CD4-positive, alpha-beta T cell treated with Interferon alpha-2 for 1 hour (primary cell): ENCODE results near the gene TRIM46.

ENCODE experiments used
- DNase-seq, 2 donors: peaks; one replicate each; pipeline ENCODE4 v3.0.0-alpha.2; 2020 to 2022

The TRIM46 gene, protein sequence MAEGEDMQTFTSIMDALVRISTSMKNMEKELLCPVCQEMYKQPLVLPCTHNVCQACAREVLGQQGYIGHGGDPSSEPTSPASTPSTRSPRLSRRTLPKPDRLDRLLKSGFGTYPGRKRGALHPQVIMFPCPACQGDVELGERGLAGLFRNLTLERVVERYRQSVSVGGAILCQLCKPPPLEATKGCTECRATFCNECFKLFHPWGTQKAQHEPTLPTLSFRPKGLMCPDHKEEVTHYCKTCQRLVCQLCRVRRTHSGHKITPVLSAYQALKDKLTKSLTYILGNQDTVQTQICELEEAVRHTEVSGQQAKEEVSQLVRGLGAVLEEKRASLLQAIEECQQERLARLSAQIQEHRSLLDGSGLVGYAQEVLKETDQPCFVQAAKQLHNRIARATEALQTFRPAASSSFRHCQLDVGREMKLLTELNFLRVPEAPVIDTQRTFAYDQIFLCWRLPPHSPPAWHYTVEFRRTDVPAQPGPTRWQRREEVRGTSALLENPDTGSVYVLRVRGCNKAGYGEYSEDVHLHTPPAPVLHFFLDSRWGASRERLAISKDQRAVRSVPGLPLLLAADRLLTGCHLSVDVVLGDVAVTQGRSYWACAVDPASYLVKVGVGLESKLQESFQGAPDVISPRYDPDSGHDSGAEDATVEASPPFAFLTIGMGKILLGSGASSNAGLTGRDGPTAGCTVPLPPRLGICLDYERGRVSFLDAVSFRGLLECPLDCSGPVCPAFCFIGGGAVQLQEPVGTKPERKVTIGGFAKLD

GRCh38 chr1:155173478-155174323, at the start of gene TRIM46:
TSS of gene TRIM46 (plus strand) at chr1:155173849. CDS start at chr1:155173967, 118 bp downstream.
- peak; percentile 64 to 78 for DNase-seq

- DNase-seq: no peak
Observed at GRCh38 chr1:155124503-155125463, 48.9 kb upstream of the TRIM46 start.

GRCh38 chr1:155125511-155125945, 48.1 kb upstream of the TRIM46 start:
- no peak for DNase-seq

DNA sequence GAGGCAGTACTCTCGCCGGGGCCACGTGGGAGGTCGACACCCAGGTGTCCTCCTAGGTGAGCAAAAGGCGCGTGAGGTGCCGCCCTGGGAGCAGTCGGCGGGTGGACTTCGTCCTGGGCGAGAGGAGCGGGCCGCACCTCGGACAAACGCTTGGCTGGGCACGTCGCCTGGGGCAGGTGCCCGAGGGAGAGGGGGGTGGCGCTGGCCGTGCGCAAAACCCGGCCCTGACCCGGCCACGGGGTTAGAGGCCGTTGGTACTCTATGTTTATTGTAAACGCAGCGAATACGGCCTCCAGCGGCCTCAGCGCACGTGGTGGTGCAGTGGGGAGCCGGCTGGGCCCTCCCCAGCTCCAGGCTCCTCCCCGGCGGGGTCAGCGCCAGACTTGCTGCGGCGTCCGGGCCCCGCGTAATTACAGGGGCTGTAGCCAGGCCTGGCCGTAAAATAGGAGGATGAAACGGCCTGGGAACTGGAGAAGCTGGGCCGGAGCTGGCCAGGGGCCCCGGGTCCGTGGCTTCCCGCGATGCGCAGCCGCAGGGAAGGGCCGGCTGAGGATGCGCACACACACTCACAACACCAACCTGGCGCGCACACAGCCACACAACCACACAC, 47.6 kb upstream of the TRIM46 start:
- DNase-seq: no peak

DNA sequence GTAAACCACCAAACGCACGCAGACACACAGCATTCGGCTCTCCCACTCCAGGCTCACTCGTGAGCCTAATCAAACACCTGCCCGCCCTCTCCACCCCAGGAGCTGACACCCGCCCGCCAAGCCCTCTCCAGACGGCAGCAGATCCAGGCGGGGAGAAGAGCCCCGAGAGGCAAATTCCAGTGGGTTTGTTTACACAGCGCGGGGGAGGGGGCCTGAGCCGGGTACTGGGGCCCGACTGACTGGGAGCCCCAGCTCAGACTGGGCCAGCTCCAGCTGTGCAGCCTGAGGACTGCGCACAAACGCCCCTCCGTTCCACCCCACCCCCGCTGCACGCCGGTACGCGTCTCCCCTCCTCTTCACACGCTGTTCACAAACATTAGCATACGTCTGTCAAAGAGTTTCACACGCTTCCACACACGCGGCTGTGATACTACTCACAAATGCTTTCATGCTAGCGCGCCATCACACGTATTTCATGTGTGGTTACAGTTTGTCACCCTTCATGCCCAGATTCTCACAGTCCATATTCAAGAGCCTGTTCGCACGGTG, 47.0 kb upstream of the TRIM46 start:
- DNase-seq: peak; percentile 26 to 48

GRCh38 chr1:155127105-155127966, 46.3 kb upstream of the TRIM46 start, which contains the start of gene EFNA1:
TSS of gene EFNA1 (plus strand) at chr1:155127876. CDS start at chr1:155127978, 102 bp downstream.
- peak; percentile 14 to 54 for DNase-seq

DNA sequence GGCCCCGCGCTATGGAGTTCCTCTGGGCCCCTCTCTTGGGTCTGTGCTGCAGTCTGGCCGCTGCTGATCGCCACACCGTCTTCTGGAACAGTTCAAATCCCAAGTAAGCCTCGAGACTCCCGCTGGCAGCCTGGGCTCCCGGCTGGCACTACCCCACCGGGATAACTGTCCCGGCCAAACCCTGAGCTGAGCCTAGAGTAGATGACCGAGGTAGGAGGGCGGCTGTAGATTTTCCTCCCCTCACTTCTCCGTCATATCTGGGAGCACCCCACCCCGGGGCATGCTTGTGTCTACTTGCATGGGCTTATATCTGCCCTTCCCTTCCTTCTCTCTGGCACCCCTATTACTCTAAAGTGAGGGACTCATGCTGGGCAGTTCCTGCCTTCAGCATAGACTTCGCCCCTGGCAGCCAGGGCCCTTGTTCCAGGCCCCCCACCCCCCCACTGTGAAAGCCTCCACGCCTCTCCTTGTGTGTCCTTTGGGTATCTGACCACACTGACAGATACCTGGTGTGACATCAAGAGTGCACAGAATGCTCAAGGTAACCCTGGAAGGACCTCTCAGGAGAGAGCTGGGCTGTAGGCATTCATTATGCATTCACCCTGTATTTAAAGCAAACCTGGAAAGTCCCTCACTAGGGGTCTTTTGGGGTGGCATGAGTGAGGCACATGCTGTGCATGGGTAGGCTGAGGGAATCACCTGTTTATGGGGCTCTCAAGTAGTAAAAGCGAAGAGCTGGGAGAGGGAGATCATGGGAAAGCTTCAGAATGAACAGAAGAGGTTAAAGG, 45.5 kb upstream of the TRIM46 start:
- no peak for DNase-seq

GRCh38 chr1:155128755-155129473, 44.7 kb upstream of the TRIM46 start:
- peak in 1 of 2 donors; percentile 22 for DNase-seq

DNA sequence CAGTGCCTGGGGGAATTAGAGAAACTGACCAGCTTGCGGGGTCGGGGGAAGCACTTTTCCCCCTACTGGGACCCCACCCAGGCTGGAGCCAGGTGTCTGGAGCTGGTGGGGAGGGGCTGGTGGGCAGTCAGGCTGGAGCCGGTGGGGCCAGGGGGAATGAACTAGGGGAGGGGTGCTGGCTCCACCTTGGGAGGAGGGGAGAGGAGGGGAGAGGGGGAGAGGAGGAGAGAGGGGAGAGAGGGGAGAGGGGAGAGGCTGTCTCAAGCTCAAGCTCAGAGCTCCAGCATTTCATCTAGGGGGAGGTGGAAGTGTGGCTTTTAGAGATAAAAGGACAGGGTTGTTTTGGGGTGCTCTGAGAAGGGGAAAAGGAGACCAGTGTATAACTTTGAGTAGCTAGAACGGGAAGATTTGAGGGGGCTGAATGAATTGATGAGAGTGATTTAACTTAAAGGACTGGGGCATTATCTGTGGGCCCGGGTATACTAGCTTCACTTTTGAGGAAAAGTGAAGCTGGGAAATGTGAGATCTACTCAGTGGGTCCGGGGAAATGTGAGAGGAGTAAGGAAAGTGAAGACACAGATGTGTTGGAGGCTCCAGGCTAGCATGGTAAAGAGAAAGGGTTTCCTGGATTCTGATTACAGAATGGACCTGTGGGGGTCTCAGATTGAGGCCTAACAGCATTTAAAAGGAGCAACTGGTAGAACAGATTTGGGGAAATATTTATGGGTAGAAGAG, 43.2 kb upstream of the TRIM46 start:
- no peak for DNase-seq

- no peak for DNase-seq
Observed at GRCh38 chr1:155131285-155131684, 42.4 kb upstream of the TRIM46 start.

DNA sequence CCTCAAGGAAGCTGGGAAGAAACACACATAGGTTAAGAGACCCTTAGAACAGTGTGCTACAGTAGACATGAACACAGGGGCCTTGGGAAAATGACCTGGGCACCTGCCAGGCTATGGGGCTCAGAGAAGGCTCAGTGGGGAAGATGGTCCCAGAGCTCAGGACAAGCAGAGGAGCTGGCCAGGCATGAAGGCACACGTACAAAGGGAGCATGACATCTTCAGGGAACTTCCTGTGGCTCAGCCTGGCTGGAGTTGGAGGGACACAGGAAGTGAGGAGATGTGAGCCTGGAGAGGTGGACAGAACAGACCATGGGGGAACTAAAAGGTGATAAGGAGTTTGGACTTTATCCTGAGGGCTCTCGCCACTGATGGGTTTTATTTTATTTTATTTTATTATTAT, 41.8 kb upstream of the TRIM46 start:
- no peak for DNase-seq

- DNase-seq: no peak
Observed at GRCh38 chr1:155133799-155134281, 39.8 kb upstream of the TRIM46 start.

DNA sequence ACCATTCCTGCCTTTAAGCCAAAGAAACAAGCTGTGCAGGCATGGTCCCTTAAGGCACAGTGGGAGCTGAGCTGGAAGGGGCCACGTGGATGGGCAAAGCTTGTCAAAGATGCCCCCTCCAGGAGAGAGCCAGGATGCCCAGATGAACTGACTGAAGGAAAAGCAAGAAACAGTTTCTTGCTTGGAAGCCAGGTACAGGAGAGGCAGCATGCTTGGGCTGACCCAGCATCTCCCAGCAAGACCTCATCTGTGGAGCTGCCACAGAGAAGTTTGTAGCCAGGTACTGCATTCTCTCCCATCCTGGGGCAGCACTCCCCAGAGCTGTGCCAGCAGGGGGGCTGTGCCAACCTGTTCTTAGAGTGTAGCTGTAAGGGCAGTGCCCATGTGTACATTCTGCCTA, 39.3 kb upstream of the TRIM46 start:
- no peak for DNase-seq

DNA sequence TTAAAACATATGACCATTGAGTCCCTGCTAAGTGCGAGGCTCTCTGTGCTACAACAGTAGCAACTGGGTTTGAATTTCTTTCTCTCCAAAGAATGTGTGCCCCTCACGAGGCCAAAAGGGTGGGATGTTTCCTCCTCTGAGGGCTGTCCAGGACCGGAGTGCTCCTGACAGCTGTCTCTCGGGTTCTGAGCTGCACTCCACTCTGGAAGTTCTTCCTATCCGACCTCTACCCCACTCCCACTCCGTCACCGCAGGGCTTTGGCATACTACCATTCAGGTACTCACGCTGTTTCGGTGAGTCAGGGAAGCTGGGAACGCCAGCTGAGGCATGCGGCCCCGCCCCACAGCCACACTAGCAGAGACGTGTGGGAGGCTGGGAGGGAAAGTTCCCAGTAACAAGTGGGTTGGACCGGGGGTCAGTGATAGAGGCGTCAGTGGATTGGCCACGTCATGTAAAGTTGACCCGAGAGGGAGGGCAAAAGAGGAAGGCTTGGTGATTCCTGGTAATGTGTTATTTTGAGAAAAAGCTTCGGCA, 38.7 kb upstream of the TRIM46 start:
- DNase-seq: peak; percentile 62 to 76

DNA sequence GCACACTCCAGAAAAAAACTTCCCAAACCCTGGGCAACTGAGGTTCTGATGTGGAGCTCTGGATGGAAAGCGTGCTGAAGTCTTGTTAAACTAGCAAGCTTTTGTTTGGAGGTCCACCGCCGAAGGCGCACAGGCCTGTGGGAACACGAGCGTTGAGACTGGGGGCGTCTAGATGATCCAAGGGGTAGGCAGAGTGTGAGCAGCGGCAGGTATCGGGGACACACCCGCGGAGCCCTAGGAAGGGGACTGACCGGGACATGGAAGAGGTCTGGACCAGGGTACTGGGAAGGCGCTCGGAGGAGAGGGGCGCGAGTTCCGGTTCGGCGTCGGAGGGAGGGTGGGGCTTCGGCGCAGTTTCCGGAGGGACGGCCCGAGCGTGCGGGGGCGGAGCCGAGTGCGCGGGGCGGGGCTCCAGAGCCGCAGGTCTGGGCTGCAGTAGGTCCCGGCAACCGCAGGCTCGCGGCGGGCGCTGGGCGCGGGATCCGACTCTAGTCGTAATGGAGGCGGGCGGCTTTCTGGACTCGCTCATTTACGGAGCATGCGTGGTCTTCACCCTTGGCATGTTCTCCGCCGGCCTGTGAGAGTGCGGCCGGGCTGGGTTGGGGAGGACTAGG, 38.1 kb upstream of the TRIM46 start, which contains the start of gene SLC50A1:
SLC50A1 (plus strand) TSS at position 438 of the 614 bp plus-strand sequence; CDS start at position 498, 60 bp downstream.
- peak; percentile 93 to 94 for DNase-seq

DNA sequence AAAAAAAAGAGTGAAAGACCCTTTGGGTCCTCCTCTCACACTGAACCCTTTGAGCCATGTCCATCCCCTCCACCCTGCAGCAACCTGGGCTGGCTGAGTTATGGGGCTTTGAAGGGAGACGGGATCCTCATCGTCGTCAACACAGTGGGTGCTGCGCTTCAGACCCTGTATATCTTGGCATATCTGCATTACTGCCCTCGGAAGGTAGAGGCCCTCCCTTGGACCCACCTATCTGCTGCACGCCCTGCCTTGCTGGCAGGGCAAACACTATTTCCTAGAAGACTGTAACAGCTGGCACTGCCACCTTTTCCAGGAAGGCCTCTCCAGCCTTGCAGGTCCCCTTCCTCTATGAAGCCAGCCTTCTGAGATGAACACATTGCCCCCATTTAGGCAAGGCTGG, 36.9 kb upstream of the TRIM46 start:
- DNase-seq: peak; percentile 37 to 54
